Neural cell (in vitro differentiated cells): Measurements from ENCODE around the gene SULT1E1. TPM values are rescaled to one million over a fixed set of nuclear protein-coding genes. Genes with fewer than 3 reads are reported as not detected.

Experiments
- H2AFZ ChIP-seq: fragments of 200-600, 300-800 bp; sonication (generic), shearing (Covaris generic); 2 replicates; pipeline ENCODE4 v1.6.0; 2014; ENCODE audit warnings: low read depth, mild to moderate bottlenecking, antibody characterized with exemption, low read length, moderate library complexity
- H3F3A ChIP-seq: fragments of 200-600 bp; shearing (Covaris generic); 2 replicates; pipeline ENCODE4 v1.6.1; 2016; ENCODE audit warnings: mild to moderate bottlenecking, moderate library complexity, mixed read lengths, antibody characterized with exemption, low read length; ENCODE audit not compliant: insufficient read depth, poor library complexity, severe bottlenecking
- H3K27ac ChIP-seq: fragments of 200-600, 300-800 bp; sonication (generic), shearing (Covaris generic); 2 replicates; pipeline ENCODE4 v1.5.1; 2014; ENCODE audit warnings: mild to moderate bottlenecking, low read length, moderate library complexity
- H3K27me3 ChIP-seq: fragments of 300-800, 200-600 bp; sonication (generic), shearing (Covaris generic); 2 replicates; pipeline ENCODE4 v1.6.0; 2014; ENCODE audit warnings: mild to moderate bottlenecking, low read depth, low read length, moderate library complexity; ENCODE audit not compliant: insufficient read depth
- H3K36me3 ChIP-seq: fragments of 300-800, 200-600 bp; sonication (generic), shearing (Covaris generic); 2 replicates; pipeline ENCODE4 v1.5.1; 2014; ENCODE audit warnings: mild to moderate bottlenecking, antibody characterized with exemption, low read length, moderate library complexity; ENCODE audit not compliant: insufficient read depth
- H3K4me2 ChIP-seq: fragments of 300-800, 200-600 bp; sonication (generic), shearing (Covaris generic); 2 replicates; pipeline ENCODE4 v1.6.0; 2014; ENCODE audit warnings: mild to moderate bottlenecking, low read length
- H3K4me3 ChIP-seq: fragments of 300-800, 200-600 bp; sonication (generic), shearing (Covaris generic); 2 replicates; pipeline ENCODE4 v1.5.1; 2014; ENCODE audit warnings: mild to moderate bottlenecking, low read length, moderate library complexity
- H3K79me2 ChIP-seq: fragments of 200-600 bp; shearing (Covaris generic); replicated peaks from 2 replicates; pipeline ENCODE4 v1.6.0; 2014; ENCODE audit warnings: mild to moderate bottlenecking, low read length, moderate library complexity; ENCODE audit not compliant: insufficient read depth
- H3K9ac ChIP-seq: fragments of 300-800, 200-600 bp; sonication (generic), shearing (Covaris generic); 2 replicates; pipeline ENCODE4 v1.6.1; 2016; ENCODE audit warnings: mild to moderate bottlenecking, low read length, mixed read lengths
- H3K9me2 ChIP-seq: fragments of 200-600 bp; shearing (Covaris generic); 2 replicates; pipeline ENCODE4 v1.6.1; 2016; ENCODE audit warnings: mild to moderate bottlenecking, low read length, mixed read lengths; ENCODE audit not compliant: insufficient read depth
- H3K9me3 ChIP-seq: fragments of 200-600, 300-800 bp; sonication (generic), shearing (Covaris generic); 2 replicates; pipeline ENCODE4 v1.6.1; 2016; ENCODE audit warnings: mild to moderate bottlenecking, mixed run types, low read length, moderate library complexity, mixed read lengths
- H4K20me1 ChIP-seq: fragments of 200-600 bp; shearing (Covaris generic); 2 replicates; pipeline ENCODE4 v1.6.1; 2016; ENCODE audit warnings: mild to moderate bottlenecking, mixed run types; ENCODE audit not compliant: insufficient read depth
- EP300 ChIP-seq: fragments of 450-650 bp; conservative IDR thresholded peaks from 2 replicates; pipeline ENCODE4 v1.6.1; 2014; ENCODE audit warnings: antibody characterized with exemption, mild to moderate bottlenecking, moderate library complexity; ENCODE audit not compliant: poor library complexity, severe bottlenecking
- EZH2 ChIP-seq: fragments of 200-600, 300-800 bp; shearing (Covaris generic), sonication (generic); IDR thresholded peaks from 2 replicates; pipeline ENCODE4 v1.6.1; 2014; ENCODE audit warnings: antibody characterized with exemption, low read length, borderline replicate concordance, mild to moderate bottlenecking; ENCODE audit not compliant: insufficient read depth, poor library complexity, severe bottlenecking
- MXI1 ChIP-seq: fragments of 450-650 bp; conservative IDR thresholded peaks from 2 replicates; pipeline ENCODE4 v1.6.1; 2014; ENCODE audit warnings: antibody characterized with exemption, mild to moderate bottlenecking; ENCODE audit not compliant: poor library complexity, severe bottlenecking
- POLR2AphosphoS5 ChIP-seq: IDR thresholded peaks from 2 replicates; pipeline ENCODE4 v1.6.1; 2012
- RAD21 ChIP-seq: fragments of 450-650 bp; conservative IDR thresholded peaks from 2 replicates; pipeline ENCODE4 v1.6.1; 2014; ENCODE audit warnings: antibody characterized with exemption, mild to moderate bottlenecking, moderate library complexity
- SMC3 ChIP-seq: fragments of 450-650 bp; conservative IDR thresholded peaks from 2 replicates; pipeline ENCODE4 v1.6.1; 2014; ENCODE audit warnings: antibody characterized with exemption, mild to moderate bottlenecking, moderate library complexity; ENCODE audit not compliant: poor library complexity
- TAF1 ChIP-seq: IDR thresholded peaks from 2 replicates; pipeline ENCODE4 v1.6.1; 2012; ENCODE audit warnings: low read depth
- polyA plus RNA-seq: library from polyadenylated mRNA; depleted of rRNA; stranded (reverse); fragments of >200 nt; gene quantifications from 2 replicates; pipeline ENCODE4 v1.2.3, GENCODE V29; 2014
- TF ChIP-seq, protein P1 (sequence below): IDR thresholded peaks from 2 replicates; pipeline ENCODE4 v1.6.1; 2012; ENCODE audit warnings: borderline replicate concordance
- TF ChIP-seq, protein P2 (sequence below): fragments of 450-650 bp; IDR thresholded peaks from 2 replicates; pipeline ENCODE4 v1.5.1; 2014; ENCODE audit warnings: antibody characterized with exemption, mild to moderate bottlenecking, moderate library complexity; ENCODE audit not compliant: poor library complexity, severe bottlenecking

The SULT1E1 gene
- polyA plus RNA-seq, 1 donor from 2014 or later, result not detected

DNA sequence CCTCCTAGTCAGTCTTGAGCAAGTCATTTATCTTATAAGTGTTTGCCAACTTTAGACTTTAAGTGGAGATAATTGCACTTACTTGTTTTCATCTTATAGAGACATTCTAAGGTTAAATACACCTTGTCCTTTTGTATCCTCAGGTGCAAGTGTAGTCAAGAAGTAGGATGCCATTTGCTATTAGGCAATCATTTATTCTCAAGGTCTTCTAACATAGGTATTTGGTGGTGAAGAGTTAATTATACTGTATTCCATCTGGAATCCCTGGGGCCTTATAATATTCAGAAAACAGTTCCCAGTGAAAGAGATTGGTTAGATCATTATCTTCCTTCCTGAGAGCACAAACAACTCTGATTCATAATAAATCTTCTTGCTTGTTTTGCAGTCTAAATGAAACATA is 23.7 kb downstream of the SULT1E1 start:
- Histone ChIP-seq H3K4me2 (no peak overlapping the region), H3K79me2 (no peaks in the 10 kb centered on the region), H3F3A (no peaks in the 10 kb centered on the region), H3K27ac (no peak overlapping the region), H3K4me3 (no peak overlapping the region), H3K36me3 (no peaks in the 10 kb centered on the region), H4K20me1 (no peaks in the 10 kb centered on the region), H2AFZ (no peak overlapping the region), H3K9me3 (no peaks in the 10 kb centered on the region), H3K9me2 (no peaks in the 10 kb centered on the region), H3K27me3 (no peaks in the 10 kb centered on the region), H3K9ac (no peak overlapping the region)
- TF ChIP-seq MXI1 (no peak), POLR2AphosphoS5 (no peak), RAD21 (no peak), EZH2 (no peak), SMC3 (no peak), EP300 (no peak), TAF1 (no peak)
- TF ChIP-seq, protein P1, sequence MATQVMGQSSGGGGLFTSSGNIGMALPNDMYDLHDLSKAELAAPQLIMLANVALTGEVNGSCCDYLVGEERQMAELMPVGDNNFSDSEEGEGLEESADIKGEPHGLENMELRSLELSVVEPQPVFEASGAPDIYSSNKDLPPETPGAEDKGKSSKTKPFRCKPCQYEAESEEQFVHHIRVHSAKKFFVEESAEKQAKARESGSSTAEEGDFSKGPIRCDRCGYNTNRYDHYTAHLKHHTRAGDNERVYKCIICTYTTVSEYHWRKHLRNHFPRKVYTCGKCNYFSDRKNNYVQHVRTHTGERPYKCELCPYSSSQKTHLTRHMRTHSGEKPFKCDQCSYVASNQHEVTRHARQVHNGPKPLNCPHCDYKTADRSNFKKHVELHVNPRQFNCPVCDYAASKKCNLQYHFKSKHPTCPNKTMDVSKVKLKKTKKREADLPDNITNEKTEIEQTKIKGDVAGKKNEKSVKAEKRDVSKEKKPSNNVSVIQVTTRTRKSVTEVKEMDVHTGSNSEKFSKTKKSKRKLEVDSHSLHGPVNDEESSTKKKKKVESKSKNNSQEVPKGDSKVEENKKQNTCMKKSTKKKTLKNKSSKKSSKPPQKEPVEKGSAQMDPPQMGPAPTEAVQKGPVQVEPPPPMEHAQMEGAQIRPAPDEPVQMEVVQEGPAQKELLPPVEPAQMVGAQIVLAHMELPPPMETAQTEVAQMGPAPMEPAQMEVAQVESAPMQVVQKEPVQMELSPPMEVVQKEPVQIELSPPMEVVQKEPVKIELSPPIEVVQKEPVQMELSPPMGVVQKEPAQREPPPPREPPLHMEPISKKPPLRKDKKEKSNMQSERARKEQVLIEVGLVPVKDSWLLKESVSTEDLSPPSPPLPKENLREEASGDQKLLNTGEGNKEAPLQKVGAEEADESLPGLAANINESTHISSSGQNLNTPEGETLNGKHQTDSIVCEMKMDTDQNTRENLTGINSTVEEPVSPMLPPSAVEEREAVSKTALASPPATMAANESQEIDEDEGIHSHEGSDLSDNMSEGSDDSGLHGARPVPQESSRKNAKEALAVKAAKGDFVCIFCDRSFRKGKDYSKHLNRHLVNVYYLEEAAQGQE, result no peak
- TF ChIP-seq, protein P2, sequence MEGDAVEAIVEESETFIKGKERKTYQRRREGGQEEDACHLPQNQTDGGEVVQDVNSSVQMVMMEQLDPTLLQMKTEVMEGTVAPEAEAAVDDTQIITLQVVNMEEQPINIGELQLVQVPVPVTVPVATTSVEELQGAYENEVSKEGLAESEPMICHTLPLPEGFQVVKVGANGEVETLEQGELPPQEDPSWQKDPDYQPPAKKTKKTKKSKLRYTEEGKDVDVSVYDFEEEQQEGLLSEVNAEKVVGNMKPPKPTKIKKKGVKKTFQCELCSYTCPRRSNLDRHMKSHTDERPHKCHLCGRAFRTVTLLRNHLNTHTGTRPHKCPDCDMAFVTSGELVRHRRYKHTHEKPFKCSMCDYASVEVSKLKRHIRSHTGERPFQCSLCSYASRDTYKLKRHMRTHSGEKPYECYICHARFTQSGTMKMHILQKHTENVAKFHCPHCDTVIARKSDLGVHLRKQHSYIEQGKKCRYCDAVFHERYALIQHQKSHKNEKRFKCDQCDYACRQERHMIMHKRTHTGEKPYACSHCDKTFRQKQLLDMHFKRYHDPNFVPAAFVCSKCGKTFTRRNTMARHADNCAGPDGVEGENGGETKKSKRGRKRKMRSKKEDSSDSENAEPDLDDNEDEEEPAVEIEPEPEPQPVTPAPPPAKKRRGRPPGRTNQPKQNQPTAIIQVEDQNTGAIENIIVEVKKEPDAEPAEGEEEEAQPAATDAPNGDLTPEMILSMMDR, result no peak

DNA sequence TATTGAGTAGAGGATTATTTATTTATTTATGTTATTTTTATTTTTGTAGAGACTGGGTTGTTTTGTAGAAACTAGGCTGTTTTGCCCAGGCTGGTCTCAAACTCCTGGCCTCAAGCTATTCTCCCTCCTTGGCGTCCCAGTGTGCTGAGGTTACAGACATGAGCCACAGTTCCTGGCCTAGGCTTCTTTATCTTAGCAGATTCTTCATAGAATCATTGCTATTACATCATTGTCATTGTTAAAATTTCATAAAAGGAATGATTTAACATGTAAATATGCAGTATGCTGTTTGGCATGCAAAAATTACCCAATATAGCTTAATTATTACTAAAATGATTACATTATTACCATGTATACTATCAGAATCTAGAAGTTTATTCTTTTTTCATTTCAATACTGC is 24.2 kb downstream of the SULT1E1 start:
- no peaks in the 10 kb centered on the region for H3K9me3 ChIP-seq
- no peaks in the 10 kb centered on the region for H3K79me2 ChIP-seq
- H3K9ac ChIP-seq, result no peak overlapping the region
- no peaks in the 10 kb centered on the region for H3F3A ChIP-seq
- H3K36me3 ChIP-seq, result no peaks in the 10 kb centered on the region
- no peak for TF ChIP-seq MXI1
- no peak for TF ChIP-seq POLR2AphosphoS5
- TF ChIP-seq, protein P1, result no peak
- TF ChIP-seq, protein P2, result no peak
- no peak for TF ChIP-seq TAF1
- no peak for TF ChIP-seq EZH2
- no peak for TF ChIP-seq EP300
- no peak for TF ChIP-seq RAD21
- no peak for TF ChIP-seq SMC3
- no peak overlapping the region for H3K27ac ChIP-seq
- H3K4me2 ChIP-seq, result no peak overlapping the region
- H2AFZ ChIP-seq, result no peak overlapping the region
- no peaks in the 10 kb centered on the region for H4K20me1 ChIP-seq
- no peak overlapping the region for H3K4me3 ChIP-seq
- no peaks in the 10 kb centered on the region for H3K9me2 ChIP-seq
- H3K27me3 ChIP-seq, result no peaks in the 10 kb centered on the region
